OCI-LY3 (cell line): Measurements from ENCODE around the gene ALOX12B.

Source experiments
- CTCF ChIP-seq: fragments of 200-600, 300-600 bp; sonication (generic); IDR thresholded peaks from 2 replicates; pipeline ENCODE4 v1.5.1; 2014; ENCODE audit warnings: antibody characterized with exemption, low read length, low read depth
- EZH2phosphoT487 ChIP-seq: fragments of 200-600 bp; shearing (Covaris generic); IDR thresholded peaks from 2 replicates; pipeline ENCODE4 v1.6.1; 2018; ENCODE audit warnings: antibody characterized with exemption, mixed run types, low read depth

GRCh38 chr17:8117980-8118768 is 30.7 kb upstream of the ALOX12B start, which contains the start of gene ALOXE3:
- TF ChIP-seq EZH2phosphoT487 (no peak), CTCF (no peak)
